RWPE1 (cell line): ENCODE measurements around the gene MYPOP.

Experiments
- CTCF ChIA-PET: fragments of 350-600 bp; sonication (Branson Sonifier 250); formaldehyde crosslinking; extraction: SDS; loops from one replicate; lab custom pipeline; 2021; lab: Yijun Ruan, JAX
- POLR2A ChIA-PET: fragments of 400-600 bp; formaldehyde crosslinking; extraction: SDS; loops from one replicate; lab custom pipeline; 2020; ENCODE audit warnings: antibody characterized with exemption; ENCODE audit not compliant: low non-redundant PET; lab: Yijun Ruan, JAX
- DNase-seq: peaks from one replicate; pipeline ENCODE4 v3.0.0; 2012; ENCODE audit warnings: low spot score
- H3K27ac ChIP-seq: fragments of 450-650 bp; 2 replicates; pipeline ENCODE4 v1.5.1; 2017
- CTCF ChIP-seq: fragments of 450-650 bp; conservative IDR thresholded peaks from 2 replicates; pipeline ENCODE4 v1.5.1; 2017; ENCODE audit warnings: low read depth, mild to moderate bottlenecking

MYPOP gene

GRCh38 chr19:45862271-45862563 lies 40.2 kb downstream of the MYPOP start:
- CTCF ChIA-PET, result interaction anchor here (0.6 kb wide), 1 partner anchor 667 kb away, joined by 4 read pairs; no protein-coding TSS in a partner anchor
- peak overlapping the region; percentile 86 for H3K27ac ChIP-seq
- TF ChIP-seq CTCF, result no peak
- peak; percentile 29 for DNase-seq
- POLR2A ChIA-PET, result no interaction called here

GRCh38 chr19:45860359-45861259 lies 41.8 kb downstream of the MYPOP start:
- no peak for DNase-seq
- H3K27ac ChIP-seq, result peak overlapping the region; percentile 39
- ChIA-PET CTCF (interaction anchor here (0.6 to 0.9 kb wide), 4 partner anchors 61 to 1057 kb away, joined by 3 read pairs; no protein-coding TSS in a partner anchor), POLR2A (no interaction called here)
- no peak for TF ChIP-seq CTCF

- ChIA-PET CTCF (no interaction called here), POLR2A (no interaction called here)
- TF ChIP-seq CTCF, result no peak
- H3K27ac ChIP-seq, result no peak overlapping the region
- no peak for DNase-seq
These were observed 48.1 kb downstream of the MYPOP start for GRCh38 chr19:45854167-45854778.

GRCh38 chr19:45852983-45853382 lies 49.4 kb downstream of the MYPOP start:
- CTCF ChIA-PET, result interaction anchor here (0.7 kb wide), 1 partner anchor 168 kb away, joined by 4 read pairs; no protein-coding TSS in a partner anchor
- no peak for TF ChIP-seq CTCF
- POLR2A ChIA-PET, result no interaction called here
- no peak for DNase-seq
- H3K27ac ChIP-seq, result peak overlapping the region; percentile 42

GRCh38 chr19:45852145-45852750 lies 50.2 kb downstream of the MYPOP start:
- TF ChIP-seq CTCF, result no peak
- peak overlapping the region; percentile 42 for H3K27ac ChIP-seq
- POLR2A ChIA-PET, result no interaction called here
- CTCF ChIA-PET, result no interaction called here
- peak; percentile 34 for DNase-seq

GRCh38 chr19:45848922-45849321 lies 53.5 kb downstream of the MYPOP start:
- ChIA-PET POLR2A (no interaction called here), CTCF (interaction anchor here (0.7 kb wide), 1 partner anchor 32 kb away, joined by 3 read pairs; no protein-coding TSS in a partner anchor)
- DNase-seq, result no peak

More at GRCh38 chr19:45848922-45849321, 53.5 kb downstream of the MYPOP start:
- peak; percentile 16; the same call in 1 of the 2 replicates for TF ChIP-seq CTCF
- no peak overlapping the region for H3K27ac ChIP-seq
